Parathyroid adenoma (tissue), 2 donors: Measurements from ENCODE around the gene METTL8.

ENCODE experiments used
- H2AFZ ChIP-seq: fragments of 300-600 bp; sonication (generic); one replicate; pipeline ENCODE4 v1.7.0; 2017; ENCODE audit warnings: antibody characterized with exemption, mild to moderate bottlenecking
- H3K27ac ChIP-seq: fragments of 300-600 bp; sonication (generic); one replicate; pipeline ENCODE4 v1.7.0; 2017
- H3K27me3 ChIP-seq: fragments of 300-600 bp; sonication (generic); one replicate; pipeline ENCODE4 v1.7.0; 2017; ENCODE audit warnings: low read length; ENCODE audit not compliant: control insufficient read depth, insufficient read depth
- H3K36me3 ChIP-seq: fragments of 300-600 bp; sonication (generic); one replicate; pipeline ENCODE4 v1.7.0; 2017; ENCODE audit warnings: low read length; ENCODE audit not compliant: control insufficient read depth, insufficient read depth
- H3K4me1 ChIP-seq: fragments of 300-600 bp; sonication (generic); one replicate; pipeline ENCODE4 v1.7.0; 2017; ENCODE audit warnings: control low read depth
- H3K4me2 ChIP-seq: fragments of 300-600 bp; sonication (generic); one replicate; pipeline ENCODE4 v1.7.0; 2017; ENCODE audit warnings: low read length
- H3K4me3 ChIP-seq: fragments of 300-600 bp; sonication (generic); one replicate; pipeline ENCODE4 v1.7.0; 2017; ENCODE audit warnings: low read depth, low read length
- H3K79me2 ChIP-seq: fragments of 300-600 bp; sonication (generic); one replicate; pipeline ENCODE4 v1.7.0; 2017; ENCODE audit warnings: control low read depth
- H3K9ac ChIP-seq: fragments of 300-600 bp; sonication (generic); one replicate; pipeline ENCODE4 v1.7.0; 2017; ENCODE audit warnings: mild to moderate bottlenecking
- H3K9me3 ChIP-seq: fragments of 300-600 bp; sonication (generic); one replicate; pipeline ENCODE4 v1.7.0; 2017; ENCODE audit warnings: low read length; ENCODE audit not compliant: control insufficient read depth
- TF ChIP-seq, protein P1 (sequence below): fragments of 300-600 bp; sonication (generic); IDR thresholded peaks from one replicate; pipeline ENCODE4 v1.7.0; 2017; ENCODE audit warnings: antibody characterized with exemption, mild to moderate bottlenecking
- donor health status: primary hyperparathyroidism.

Gene METTL8

DNA sequence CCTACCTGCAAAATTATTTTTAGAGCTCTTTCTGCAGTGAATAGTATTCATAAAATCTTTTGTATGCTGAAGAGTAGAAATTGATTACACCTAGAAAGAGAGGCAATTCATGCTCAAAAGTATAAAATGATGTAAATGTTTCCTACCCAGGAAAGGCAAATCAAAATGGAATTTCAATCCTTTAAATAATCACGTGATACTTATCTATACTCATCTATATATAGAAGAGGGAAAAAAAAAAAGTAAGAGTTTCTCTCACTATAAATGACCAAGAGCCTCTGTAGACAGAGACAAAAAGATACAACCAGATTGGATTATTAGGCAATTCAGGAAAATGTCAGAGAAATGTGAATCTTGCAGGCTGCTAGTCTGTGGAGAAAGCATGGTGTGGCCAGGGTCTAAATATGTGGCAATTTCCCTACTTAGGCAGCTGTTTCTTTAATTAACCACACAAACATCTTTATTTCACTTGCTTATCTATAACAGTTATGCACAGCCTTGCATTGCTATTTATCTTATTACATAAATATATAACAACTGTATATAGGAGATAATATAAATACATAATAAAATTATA, 39.5 kb downstream of the METTL8 start:
- no peaks in the 10 kb centered on the region for H3K9me3 ChIP-seq
- no peak overlapping the region for H2AFZ ChIP-seq
- no peak overlapping the region for H3K4me3 ChIP-seq
- H3K36me3 ChIP-seq = peaks cover 3% of the 10 kb centered on the region
- H3K9ac ChIP-seq = no peak overlapping the region
- no peaks in the 10 kb centered on the region for H3K79me2 ChIP-seq
- no peak overlapping the region for H3K4me2 ChIP-seq
- H3K4me1 ChIP-seq = no peaks in the 10 kb centered on the region
- H3K27me3 ChIP-seq = no peaks in the 10 kb centered on the region
- no peak overlapping the region for H3K27ac ChIP-seq
- TF ChIP-seq, protein P1, sequence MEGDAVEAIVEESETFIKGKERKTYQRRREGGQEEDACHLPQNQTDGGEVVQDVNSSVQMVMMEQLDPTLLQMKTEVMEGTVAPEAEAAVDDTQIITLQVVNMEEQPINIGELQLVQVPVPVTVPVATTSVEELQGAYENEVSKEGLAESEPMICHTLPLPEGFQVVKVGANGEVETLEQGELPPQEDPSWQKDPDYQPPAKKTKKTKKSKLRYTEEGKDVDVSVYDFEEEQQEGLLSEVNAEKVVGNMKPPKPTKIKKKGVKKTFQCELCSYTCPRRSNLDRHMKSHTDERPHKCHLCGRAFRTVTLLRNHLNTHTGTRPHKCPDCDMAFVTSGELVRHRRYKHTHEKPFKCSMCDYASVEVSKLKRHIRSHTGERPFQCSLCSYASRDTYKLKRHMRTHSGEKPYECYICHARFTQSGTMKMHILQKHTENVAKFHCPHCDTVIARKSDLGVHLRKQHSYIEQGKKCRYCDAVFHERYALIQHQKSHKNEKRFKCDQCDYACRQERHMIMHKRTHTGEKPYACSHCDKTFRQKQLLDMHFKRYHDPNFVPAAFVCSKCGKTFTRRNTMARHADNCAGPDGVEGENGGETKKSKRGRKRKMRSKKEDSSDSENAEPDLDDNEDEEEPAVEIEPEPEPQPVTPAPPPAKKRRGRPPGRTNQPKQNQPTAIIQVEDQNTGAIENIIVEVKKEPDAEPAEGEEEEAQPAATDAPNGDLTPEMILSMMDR = no peak

DNA sequence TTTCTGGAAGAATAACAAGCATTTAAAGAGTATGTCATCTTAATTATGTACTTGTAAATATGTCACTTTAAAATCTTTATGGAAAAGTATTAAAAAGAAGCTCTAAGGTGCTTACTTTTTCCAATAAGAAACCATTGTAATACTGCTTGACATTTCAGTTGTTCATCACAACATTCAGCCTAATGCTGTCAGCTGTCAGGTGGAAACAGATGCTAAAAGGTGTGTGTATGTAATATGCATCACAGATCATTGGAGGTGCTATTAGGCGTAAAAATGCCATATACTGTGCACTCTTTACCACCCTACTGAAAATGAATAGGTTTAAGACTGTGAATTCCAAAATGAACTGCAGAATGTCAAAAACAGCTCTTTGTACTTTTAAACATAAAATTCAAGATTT, 40.3 kb downstream of the METTL8 start:
- TF ChIP-seq, protein P1 = no peak
- Histone ChIP-seq H3K4me1 (no peaks in the 10 kb centered on the region), H3K27ac (no peak overlapping the region), H3K36me3 (peaks cover 3% of the 10 kb centered on the region), H3K4me2 (no peak overlapping the region), H3K79me2 (no peaks in the 10 kb centered on the region), H3K9me3 (no peaks in the 10 kb centered on the region), H3K27me3 (no peaks in the 10 kb centered on the region), H2AFZ (no peak overlapping the region), H3K4me3 (no peak overlapping the region), H3K9ac (no peak overlapping the region)

DNA sequence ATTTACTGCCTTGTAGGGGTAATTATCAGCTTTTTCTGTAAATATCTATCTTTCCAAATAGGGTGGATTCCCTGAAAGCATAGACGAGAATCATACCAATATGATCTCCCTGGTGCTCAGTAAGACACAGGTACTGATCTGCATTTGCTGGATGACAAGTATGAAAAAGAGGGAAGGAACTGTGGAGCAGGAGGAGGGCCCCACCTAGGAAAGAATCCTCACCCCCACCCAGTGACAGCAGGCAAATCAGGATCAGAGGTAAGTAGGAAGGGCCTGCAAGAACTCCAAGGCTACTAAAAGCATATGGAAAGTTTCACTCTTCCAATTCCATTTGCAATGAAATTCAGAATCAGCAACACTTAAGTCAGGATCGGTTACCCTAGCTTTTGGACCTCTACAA, 42.3 kb downstream of the METTL8 start:
- Histone ChIP-seq H3K79me2 (no peaks in the 10 kb centered on the region), H2AFZ (no peak overlapping the region), H3K4me2 (no peak overlapping the region), H3K9me3 (no peaks in the 10 kb centered on the region), H3K4me1 (no peaks in the 10 kb centered on the region), H3K9ac (no peak overlapping the region), H3K36me3 (no peaks in the 10 kb centered on the region), H3K27me3 (no peaks in the 10 kb centered on the region), H3K27ac (no peak overlapping the region), H3K4me3 (no peak overlapping the region)
- TF ChIP-seq, protein P1 = no peak

- no peaks in the 10 kb centered on the region for H3K27me3 ChIP-seq
- TF ChIP-seq, protein P1 = no peak
- H3K4me3 ChIP-seq = no peak overlapping the region
- H3K79me2 ChIP-seq = no peaks in the 10 kb centered on the region
- no peak overlapping the region for H3K27ac ChIP-seq
- H3K9ac ChIP-seq = no peak overlapping the region
- no peak overlapping the region for H2AFZ ChIP-seq
- no peaks in the 10 kb centered on the region for H3K9me3 ChIP-seq
- H3K4me1 ChIP-seq = no peaks in the 10 kb centered on the region
- no peak overlapping the region for H3K4me2 ChIP-seq
- H3K36me3 ChIP-seq = no peaks in the 10 kb centered on the region
Measured at GRCh38 chr2:171390941-171391516, 42.8 kb downstream of the METTL8 start.

DNA sequence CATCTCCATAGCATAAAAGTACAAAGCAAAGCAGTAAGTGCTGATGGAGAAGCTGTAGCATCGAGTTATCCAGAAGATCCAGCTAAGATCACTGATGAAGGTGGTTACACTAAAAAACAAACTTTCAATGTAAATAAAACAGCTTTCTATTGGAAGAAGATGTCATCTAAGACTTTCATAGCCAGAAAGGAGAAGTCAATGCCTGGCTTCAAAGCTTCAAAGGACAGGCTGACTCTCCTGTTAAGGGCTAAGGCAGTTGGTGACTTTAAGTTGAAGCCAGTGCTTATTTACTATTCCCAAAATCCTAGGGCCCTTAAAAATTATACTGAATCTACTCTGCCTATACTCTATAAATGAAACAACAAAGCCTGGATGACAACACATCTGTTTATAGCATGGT, 44.0 kb downstream of the METTL8 start:
- Histone ChIP-seq H3K9ac (no peak overlapping the region), H2AFZ (no peak overlapping the region), H3K4me1 (no peaks in the 10 kb centered on the region), H3K9me3 (no peaks in the 10 kb centered on the region), H3K36me3 (no peaks in the 10 kb centered on the region), H3K27me3 (no peaks in the 10 kb centered on the region), H3K79me2 (no peaks in the 10 kb centered on the region), H3K4me2 (no peak overlapping the region), H3K4me3 (no peak overlapping the region), H3K27ac (no peak overlapping the region)
- TF ChIP-seq, protein P1 = no peak
